ENCODE results near the gene NPIPB6. TPM values are rescaled to one million over a fixed set of nuclear protein-coding genes. Genes with fewer than 3 reads are reported as not detected.

Gene NPIPB6
- total and polyA plus RNA-seq, 12 donors = 0.18 to 1.9 (median 1.1) TPM; not detected in 3

GRCh38 chr16:28297784-28298510 is 65.4 kb downstream of the NPIPB6 start:
- intact Hi-C loops (cut with DNase I) = no loop called here
- TF ChIP-seq, protein P1, sequence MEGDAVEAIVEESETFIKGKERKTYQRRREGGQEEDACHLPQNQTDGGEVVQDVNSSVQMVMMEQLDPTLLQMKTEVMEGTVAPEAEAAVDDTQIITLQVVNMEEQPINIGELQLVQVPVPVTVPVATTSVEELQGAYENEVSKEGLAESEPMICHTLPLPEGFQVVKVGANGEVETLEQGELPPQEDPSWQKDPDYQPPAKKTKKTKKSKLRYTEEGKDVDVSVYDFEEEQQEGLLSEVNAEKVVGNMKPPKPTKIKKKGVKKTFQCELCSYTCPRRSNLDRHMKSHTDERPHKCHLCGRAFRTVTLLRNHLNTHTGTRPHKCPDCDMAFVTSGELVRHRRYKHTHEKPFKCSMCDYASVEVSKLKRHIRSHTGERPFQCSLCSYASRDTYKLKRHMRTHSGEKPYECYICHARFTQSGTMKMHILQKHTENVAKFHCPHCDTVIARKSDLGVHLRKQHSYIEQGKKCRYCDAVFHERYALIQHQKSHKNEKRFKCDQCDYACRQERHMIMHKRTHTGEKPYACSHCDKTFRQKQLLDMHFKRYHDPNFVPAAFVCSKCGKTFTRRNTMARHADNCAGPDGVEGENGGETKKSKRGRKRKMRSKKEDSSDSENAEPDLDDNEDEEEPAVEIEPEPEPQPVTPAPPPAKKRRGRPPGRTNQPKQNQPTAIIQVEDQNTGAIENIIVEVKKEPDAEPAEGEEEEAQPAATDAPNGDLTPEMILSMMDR (IDR thresholded peaks at IDR 0.05) = no peak
- no peak for TF ChIP-seq POLR2A (IDR thresholded peaks at IDR 0.05)
- 67 to 79% (median 70%) methylated on average over 10 to 11 of the region's 11 CpGs for WGBS, 4 donors

GRCh38 chr16:28297308-28297707 is 66.0 kb downstream of the NPIPB6 start:
- Histone ChIP-seq H3K9me3 (replicated peaks in 1 of 3) (no peaks in the 10 kb centered on the region), H3K27ac (no peak overlapping the region), H3K4me1 (replicated peaks in 1 of 2) (peaks cover 10 to 13% of the 10 kb centered on the region in 2 donors), H3K27me3 (no peaks in the 10 kb centered on the region), H3K4me3 (no peak overlapping the region), H3K36me3 (replicated peaks in 1 of 2) (no peaks in the 10 kb centered on the region)
- no peak for DNase-seq
- intact Hi-C loops (cut with DNase I) = no loop called here
- 40 to 69% (median 62%) methylated on average over 2 of the region's 2 CpGs for WGBS, 4 donors
- no peak for TF ChIP-seq POLR2A (IDR thresholded peaks at IDR 0.05)
- TF ChIP-seq, protein P1 (IDR thresholded peaks at IDR 0.05) = no peak

More at GRCh38 chr16:28297784-28298510, 65.4 kb downstream of the NPIPB6 start:
- DNase-seq = no peak
- H3K4me1 ChIP-seq (replicated peaks in 1 of 2) = peaks cover 6 to 11% of the 10 kb centered on the region in 2 donors
- H3K9me3 ChIP-seq (replicated peaks in 1 of 3) = no peaks in the 10 kb centered on the region
- no peaks in the 10 kb centered on the region for H3K27me3 ChIP-seq
- no peak overlapping the region for H3K27ac ChIP-seq
- no peak overlapping the region for H3K4me3 ChIP-seq
- no peaks in the 10 kb centered on the region for H3K36me3 ChIP-seq (replicated peaks in 1 of 2)

DNA sequence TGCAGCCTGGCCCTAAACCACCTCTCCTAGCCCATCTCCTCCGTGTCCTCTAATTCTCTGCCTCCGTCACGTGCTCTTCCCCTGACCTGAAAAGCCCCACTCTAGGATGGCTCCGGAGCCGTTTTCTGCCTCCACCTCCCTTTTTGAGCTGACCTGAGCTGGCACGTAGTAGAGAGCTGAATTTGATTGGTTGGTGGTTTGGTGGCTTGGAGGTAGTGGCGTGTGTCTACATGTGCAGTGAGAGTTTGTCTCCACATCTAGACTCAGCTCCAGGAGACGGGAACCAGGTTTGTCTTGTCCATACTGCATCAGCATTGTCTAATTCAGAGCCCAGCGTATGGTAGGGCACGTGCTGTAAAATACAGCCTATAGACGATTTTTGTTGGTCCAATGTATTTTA is 68.0 kb downstream of the NPIPB6 start:
- 85 to 92% (median 87%) methylated on average over 9 to 11 of the region's 11 CpGs for WGBS, 4 donors
- intact Hi-C loops (cut with DNase I) = no loop called here
- no peak overlapping the region for H3K27ac ChIP-seq
- no peak for TF ChIP-seq POLR2A (IDR thresholded peaks at IDR 0.05)
- TF ChIP-seq, protein P1 (IDR thresholded peaks at IDR 0.05) = no peak
- no peak for DNase-seq
- H3K4me1 ChIP-seq (replicated peaks in 1 of 2) = peaks cover 10 to 18% of the 10 kb centered on the region in 2 donors
- no peak overlapping the region for H3K4me3 ChIP-seq
- no peaks in the 10 kb centered on the region for H3K36me3 ChIP-seq (replicated peaks in 1 of 2)
- no peaks in the 10 kb centered on the region for H3K9me3 ChIP-seq (replicated peaks in 1 of 3)
- no peaks in the 10 kb centered on the region for H3K27me3 ChIP-seq

- WGBS, 4 donors = 80 to 97% (median 89%) methylated on average over 6 of the region's 6 CpGs
- intact Hi-C loops (cut with DNase I) = no loop called here
- Histone ChIP-seq H3K27ac (no peak overlapping the region), H3K9me3 (replicated peaks in 1 of 3) (no peaks in the 10 kb centered on the region), H3K36me3 (replicated peaks in 1 of 2) (no peaks in the 10 kb centered on the region), H3K4me3 (no peak overlapping the region), H3K4me1 (replicated peaks in 1 of 2) (peaks cover 11 to 18% of the 10 kb centered on the region in 2 donors), H3K27me3 (no peaks in the 10 kb centered on the region)
- no peak for DNase-seq
- TF ChIP-seq, protein P1 (IDR thresholded peaks at IDR 0.05) = no peak
- TF ChIP-seq POLR2A (IDR thresholded peaks at IDR 0.05) = no peak
These were observed 69.1 kb downstream of the NPIPB6 start for GRCh38 chr16:28294201-28294600.

Data from adrenal gland (tissue), 12 donors.